Measurements from ENCODE around the gene GRAMD1B. TPM values are rescaled to one million over a fixed set of nuclear protein-coding genes. Genes with fewer than 3 reads are reported as not detected.
A peak's percentile ranks its signal among the peaks of the same experiment; 100 is the strongest.

GRAMD1B gene
- total RNA-seq, 5 donors from 2014 or later (not counting 1 experiment from before 2014, with no cell fraction given) = 8.6 to 15.6 (median 10.5) TPM

GRCh38 chr11:123449436-123449835 is 19.4 kb downstream of the GRAMD1B start:
- Histone ChIP-seq H3K4me3 (ENCODE audit: control insufficient read depth in 1 of 2, extremely low read depth in 1 of 2, low read length in 1 of 2) (no peak overlapping the region), H3K27me3 (replicated peaks in 1 of 2; ENCODE audit: control insufficient read depth in 2 of 2, extremely low read depth in 1 of 2, insufficient read depth in 2 of 2, low read length in 1 of 2) (no peaks in the 10 kb centered on the region), H3K36me3 (ENCODE audit: control insufficient read depth in 2 of 2, extremely low read depth in 1 of 2, insufficient read depth in 1 of 2, low read length in 1 of 2) (no peaks in the 10 kb centered on the region), H3K9me3 (no peaks in the 10 kb centered on the region), H3K27ac (ENCODE audit: low read length) (no peak overlapping the region), H3K4me1 (ENCODE audit: control insufficient read depth in 1 of 2, extremely low read depth in 1 of 2, insufficient read depth in 2 of 2, low read length in 2 of 2) (peaks cover 5 to 12% of the 10 kb centered on the region in 2 experiments)
- DNase-seq (no peak), ATAC-seq (replicated peaks in 1 of 4) (no peak)
- Mint-ChIP-seq H3K27ac (no peak overlapping the region), H3K9me3 (no peaks in the 10 kb centered on the region), H3K27me3 (no peaks in the 10 kb centered on the region), H3K36me3 (peaks cover 4% of the 10 kb centered on the region), H3K4me3 (no peak overlapping the region), H3K4me1 (peaks cover 7 to 20% (median 17%) of the 10 kb centered on the region in 3 donors)
- ChIA-PET POLR2A (no interaction called here), CTCF (no interaction called here)

- no peak overlapping the region for H3K4me3 Mint-ChIP-seq
- ATAC-seq (replicated peaks in 1 of 4) = no peak
- no peak for DNase-seq
- H3K4me1 ChIP-seq (ENCODE audit: control insufficient read depth in 1 of 2, extremely low read depth in 1 of 2, insufficient read depth in 2 of 2, low read length in 2 of 2) = peaks cover 7 to 15% of the 10 kb centered on the region in 2 experiments
- no peaks in the 10 kb centered on the region for H3K27me3 Mint-ChIP-seq
- H3K27me3 ChIP-seq (replicated peaks in 1 of 2; ENCODE audit: control insufficient read depth in 2 of 2, extremely low read depth in 1 of 2, insufficient read depth in 2 of 2, low read length in 1 of 2) = no peaks in the 10 kb centered on the region
- no peaks in the 10 kb centered on the region for H3K9me3 Mint-ChIP-seq
- 93% methylated on average over 2 of the region's 3 CpGs for WGBS (ENCODE audit: insufficient coverage)
- ChIA-PET POLR2A (no interaction called here), CTCF (no interaction called here)
- peaks cover 11 to 30% (median 26%) of the 10 kb centered on the region in 3 donors for H3K4me1 Mint-ChIP-seq
- H3K36me3 Mint-ChIP-seq = no peaks in the 10 kb centered on the region
- no peak overlapping the region for H3K4me3 ChIP-seq (ENCODE audit: control insufficient read depth in 1 of 2, extremely low read depth in 1 of 2, low read length in 1 of 2)
- H3K36me3 ChIP-seq (ENCODE audit: control insufficient read depth in 2 of 2, extremely low read depth in 1 of 2, insufficient read depth in 1 of 2, low read length in 1 of 2) = no peaks in the 10 kb centered on the region
- H3K27ac Mint-ChIP-seq = no peak overlapping the region
- H3K27ac ChIP-seq (ENCODE audit: low read length) = no peak overlapping the region
- H3K9me3 ChIP-seq = no peaks in the 10 kb centered on the region
Observed at GRCh38 chr11:123450623-123451022, 20.6 kb downstream of the GRAMD1B start.

- POLR2A ChIA-PET = no interaction called here
- no peak for DNase-seq
- no peaks in the 10 kb centered on the region for H3K36me3 Mint-ChIP-seq
Observed at GRCh38 chr11:123451183-123451781, 21.2 kb downstream of the GRAMD1B start.

GRCh38 chr11:123452794-123453193 is 22.7 kb downstream of the GRAMD1B start:
- Histone ChIP-seq H3K27ac (ENCODE audit: low read length) (no peak overlapping the region), H3K27me3 (replicated peaks in 1 of 2; ENCODE audit: control insufficient read depth in 2 of 2, extremely low read depth in 1 of 2, insufficient read depth in 2 of 2, low read length in 1 of 2) (no peaks in the 10 kb centered on the region), H3K4me3 (ENCODE audit: control insufficient read depth in 1 of 2, extremely low read depth in 1 of 2, low read length in 1 of 2) (no peak overlapping the region), H3K4me1 (ENCODE audit: control insufficient read depth in 1 of 2, extremely low read depth in 1 of 2, insufficient read depth in 2 of 2, low read length in 2 of 2) (peaks cover 10 to 36% of the 10 kb centered on the region in 2 experiments), H3K9me3 (no peaks in the 10 kb centered on the region), H3K36me3 (ENCODE audit: control insufficient read depth in 2 of 2, extremely low read depth in 1 of 2, insufficient read depth in 1 of 2, low read length in 1 of 2) (no peaks in the 10 kb centered on the region)
- ChIA-PET POLR2A (no interaction called here), CTCF (no interaction called here)
- Mint-ChIP-seq H3K9me3 (no peaks in the 10 kb centered on the region), H3K36me3 (no peaks in the 10 kb centered on the region), H3K27me3 (no peaks in the 10 kb centered on the region), H3K4me3 (no peak overlapping the region), H3K27ac (no peak overlapping the region), H3K4me1 (peaks cover 25 to 52% (median 48%) of the 10 kb centered on the region in 3 donors)
- WGBS (ENCODE audit: insufficient coverage) = no CpG with 5 or more reads among the region's 1 CpG
- DNase-seq = no peak
- no peak for ATAC-seq (replicated peaks in 1 of 4)

More at GRCh38 chr11:123451183-123451781, 21.2 kb downstream of the GRAMD1B start:
- CTCF ChIA-PET = no interaction called here
- H3K9me3 ChIP-seq = no peaks in the 10 kb centered on the region
- H3K4me1 Mint-ChIP-seq = peaks cover 11 to 37% (median 32%) of the 10 kb centered on the region in 3 donors
- H3K27me3 ChIP-seq (replicated peaks in 1 of 2; ENCODE audit: control insufficient read depth in 2 of 2, extremely low read depth in 1 of 2, insufficient read depth in 2 of 2, low read length in 1 of 2) = no peaks in the 10 kb centered on the region
- H3K36me3 ChIP-seq (ENCODE audit: control insufficient read depth in 2 of 2, extremely low read depth in 1 of 2, insufficient read depth in 1 of 2, low read length in 1 of 2) = no peaks in the 10 kb centered on the region
- H3K4me1 ChIP-seq (ENCODE audit: control insufficient read depth in 1 of 2, extremely low read depth in 1 of 2, insufficient read depth in 2 of 2, low read length in 2 of 2) = peaks cover 10 to 21% of the 10 kb centered on the region in 2 experiments
- H3K4me3 Mint-ChIP-seq = no peak overlapping the region
- H3K27ac ChIP-seq (ENCODE audit: low read length) = no peak overlapping the region
- 17% methylated on average over 1 of the region's 5 CpGs for WGBS (ENCODE audit: insufficient coverage)
- H3K27ac Mint-ChIP-seq = no peak overlapping the region
- no peaks in the 10 kb centered on the region for H3K27me3 Mint-ChIP-seq
- H3K9me3 Mint-ChIP-seq = no peaks in the 10 kb centered on the region
- H3K4me3 ChIP-seq (ENCODE audit: control insufficient read depth in 1 of 2, extremely low read depth in 1 of 2, low read length in 1 of 2) = no peak overlapping the region
- ATAC-seq (replicated peaks in 1 of 4) = no peak

GRCh38 chr11:123454060-123454651 is 24.1 kb downstream of the GRAMD1B start:
- peaks cover 3% of the 10 kb centered on the region for H3K36me3 Mint-ChIP-seq
- ChIA-PET CTCF (no interaction called here), POLR2A (no interaction called here)
- DNase-seq (peak in 26 of 35 experiments; percentile 7 to 72 (median 34)), ATAC-seq (replicated peaks in 1 of 4) (peak; percentile 46 to 72 (median 58))
- Histone ChIP-seq H3K27ac (ENCODE audit: low read length) (peak overlapping the region; percentile 67), H3K36me3 (ENCODE audit: control insufficient read depth in 2 of 2, extremely low read depth in 1 of 2, insufficient read depth in 1 of 2, low read length in 1 of 2) (no peaks in the 10 kb centered on the region), H3K4me1 (ENCODE audit: control insufficient read depth in 1 of 2, extremely low read depth in 1 of 2, insufficient read depth in 2 of 2, low read length in 2 of 2) (peaks cover 10 to 39% of the 10 kb centered on the region in 2 experiments), H3K4me3 (ENCODE audit: control insufficient read depth in 1 of 2, extremely low read depth in 1 of 2, low read length in 1 of 2) (no peak overlapping the region), H3K9me3 (no peaks in the 10 kb centered on the region), H3K27me3 (replicated peaks in 1 of 2; ENCODE audit: control insufficient read depth in 2 of 2, extremely low read depth in 1 of 2, insufficient read depth in 2 of 2, low read length in 1 of 2) (no peaks in the 10 kb centered on the region)
- 0% methylated on average over 5 of the region's 7 CpGs for WGBS (ENCODE audit: insufficient coverage)
- H3K27me3 Mint-ChIP-seq = no peaks in the 10 kb centered on the region
- H3K4me1 Mint-ChIP-seq = peaks cover 27 to 58% (median 50%) of the 10 kb centered on the region in 3 donors
- H3K9me3 Mint-ChIP-seq = no peaks in the 10 kb centered on the region
- H3K4me3 Mint-ChIP-seq = peak overlapping the region in 2 of 3 donors; percentile 16 to 32
- peak overlapping the region; percentile 58 to 88 for H3K27ac Mint-ChIP-seq

GRCh38 chr11:123454796-123455195 is 24.7 kb downstream of the GRAMD1B start:
- Mint-ChIP-seq H3K27ac (peak overlapping the region; percentile 58 to 88), H3K4me3 (peak overlapping the region in 1 of 3 donors; percentile 32), H3K4me1 (peaks cover 27 to 58% (median 50%) of the 10 kb centered on the region in 3 donors), H3K36me3 (peaks cover 3% of the 10 kb centered on the region), H3K9me3 (no peaks in the 10 kb centered on the region), H3K27me3 (no peaks in the 10 kb centered on the region)
- Histone ChIP-seq H3K4me3 (ENCODE audit: control insufficient read depth in 1 of 2, extremely low read depth in 1 of 2, low read length in 1 of 2) (no peak overlapping the region), H3K4me1 (ENCODE audit: control insufficient read depth in 1 of 2, extremely low read depth in 1 of 2, insufficient read depth in 2 of 2, low read length in 2 of 2) (peaks cover 10 to 39% of the 10 kb centered on the region in 2 experiments), H3K9me3 (no peaks in the 10 kb centered on the region), H3K27me3 (replicated peaks in 1 of 2; ENCODE audit: control insufficient read depth in 2 of 2, extremely low read depth in 1 of 2, insufficient read depth in 2 of 2, low read length in 1 of 2) (no peaks in the 10 kb centered on the region), H3K36me3 (ENCODE audit: control insufficient read depth in 2 of 2, extremely low read depth in 1 of 2, insufficient read depth in 1 of 2, low read length in 1 of 2) (no peaks in the 10 kb centered on the region), H3K27ac (ENCODE audit: low read length) (peak overlapping the region; percentile 67)
- no peak for ATAC-seq (replicated peaks in 1 of 4)
- POLR2A ChIA-PET = no interaction called here
- CTCF ChIA-PET = no interaction called here
- DNase-seq = no peak

Measured in T-cell (primary cell).